Neuronal stem cell (in vitro differentiated cells): ENCODE results near the gene IFNL4.

Source experiments
- DNase-seq: peaks from one replicate; pipeline ENCODE4 v3.0.0-alpha.2; 2013; ENCODE audit warnings: low spot score
- H2AFZ ChIP-seq: one replicate; pipeline ENCODE4 v1.6.1; 2013; ENCODE audit warnings: mild to moderate bottlenecking, low read length, inconsistent platforms
- H2AK5ac ChIP-seq: 2 replicates; pipeline ENCODE4 v1.6.1; 2013; ENCODE audit warnings: low read depth, mild to moderate bottlenecking, inconsistent platforms, low read length, moderate library complexity, mixed read lengths
- H2BK120ac ChIP-seq: 2 replicates; pipeline ENCODE4 v1.6.1; 2013; ENCODE audit warnings: low read depth, mild to moderate bottlenecking, inconsistent platforms, low read length, moderate library complexity, mixed read lengths
- H2BK12ac ChIP-seq: one replicate; pipeline ENCODE4 v1.6.1; 2013; ENCODE audit warnings: low read length, inconsistent platforms
- H2BK15ac ChIP-seq: 2 replicates; pipeline ENCODE4 v1.6.1; 2013; ENCODE audit warnings: mild to moderate bottlenecking, low read length, inconsistent platforms, mixed read lengths
- H2BK5ac ChIP-seq: one replicate; pipeline ENCODE4 v1.6.1; 2013; ENCODE audit warnings: inconsistent platforms, mild to moderate bottlenecking, low read length, moderate library complexity
- H3K14ac ChIP-seq: one replicate; pipeline ENCODE4 v1.6.1; 2013; ENCODE audit warnings: low read length, inconsistent platforms
- H3K18ac ChIP-seq: 2 replicates; pipeline ENCODE4 v1.6.1; 2013; ENCODE audit warnings: low read length, inconsistent platforms
- H3K23ac ChIP-seq: 2 replicates; pipeline ENCODE4 v1.6.1; 2013; ENCODE audit warnings: low read depth, mild to moderate bottlenecking, mixed read lengths, low read length, inconsistent platforms; ENCODE audit not compliant: poor library complexity
- H3K27ac ChIP-seq: replicated peaks from 3 replicates; pipeline ENCODE4 v1.5.1; 2013; ENCODE audit warnings: low read length, inconsistent platforms
- H3K27me3 ChIP-seq, 3 experiments: 2 replicates each; pipeline ENCODE4 v1.6.1; 2013; ENCODE audit warnings: low read length in 3 of 3, mild to moderate bottlenecking in 2 of 3, inconsistent platforms in 1 of 3, low read depth in 1 of 3, mixed read lengths in 1 of 3, moderate library complexity in 1 of 3; ENCODE audit not compliant: control insufficient read depth in 3 of 3, insufficient read depth in 3 of 3
- H3K36me3 ChIP-seq, 2 donors: replicated peaks in 1 of 2; 2 replicates each; pipeline ENCODE4 v1.6.1; 2013; ENCODE audit warnings: low read length in 2 of 2; ENCODE audit not compliant: control insufficient read depth in 2 of 2, insufficient read depth in 2 of 2
- H3K4ac ChIP-seq: 2 replicates; pipeline ENCODE4 v1.6.1; 2013; ENCODE audit warnings: inconsistent platforms, mild to moderate bottlenecking, low read length, moderate library complexity
- H3K4me1 ChIP-seq, 2 donors: 1 replicate in 1 of 2; 2 replicates in 1 of 2; pipeline ENCODE4 v1.6.1; 2013; ENCODE audit warnings: low read length in 2 of 2, low read depth in 1 of 2; ENCODE audit not compliant: control insufficient read depth in 2 of 2, insufficient read depth in 1 of 2
- H3K4me2 ChIP-seq: one replicate; pipeline ENCODE4 v1.6.1; 2013; ENCODE audit warnings: mild to moderate bottlenecking, low read length, inconsistent platforms; ENCODE audit not compliant: insufficient read depth, poor library complexity, severe bottlenecking
- H3K4me3 ChIP-seq, 2 donors: 2 replicates each; pipeline ENCODE4 v1.5.1; 2013; ENCODE audit warnings: low read length in 2 of 2, mild to moderate bottlenecking in 2 of 2, inconsistent platforms in 1 of 2, moderate library complexity in 1 of 2
- H3K79me1 ChIP-seq: one replicate; pipeline ENCODE4 v1.6.1; 2013; ENCODE audit warnings: low read depth, mild to moderate bottlenecking, inconsistent platforms, low read length, moderate library complexity
- H3K9ac ChIP-seq: one replicate; pipeline ENCODE4 v1.6.1; 2013; ENCODE audit warnings: mild to moderate bottlenecking, low read depth, low read length, inconsistent platforms; ENCODE audit not compliant: poor library complexity
- H3K9me3 ChIP-seq, 2 donors: replicated peaks in 1 of 2; 2 replicates each; pipeline versions ENCODE3 to v1.6.1; 2013; ENCODE audit warnings: low read length in 2 of 2, mild to moderate bottlenecking in 2 of 2, inconsistent platforms in 1 of 2, low read depth in 1 of 2, mixed read lengths in 1 of 2, moderate library complexity in 1 of 2; ENCODE audit not compliant: control insufficient read depth in 2 of 2, insufficient read depth in 1 of 2
- H4K8ac ChIP-seq: one replicate; pipeline ENCODE4 v1.6.1; 2013; ENCODE audit warnings: low read depth, mild to moderate bottlenecking, inconsistent platforms, low read length, moderate library complexity
- H4K91ac ChIP-seq: one replicate; pipeline ENCODE4 v1.6.1; 2013; ENCODE audit warnings: low read length, low read depth, mild to moderate bottlenecking, inconsistent platforms; ENCODE audit not compliant: poor library complexity
- WGBS, 2 donors: extraction: QIAGEN DNeasy Blood & Tissue Kit; methylation state at CpG; one replicate each; pipeline ENCODE4 v1.1.7; 2013; ENCODE audit warnings: missing lambda C conversion rate in 2 of 2, mixed read lengths in 1 of 2; ENCODE audit not compliant: insufficient read length in 2 of 2, insufficient replicate concordance in 1 of 2; ENCODE audit errors: extremely low coverage in 2 of 2; 5-methylcytosine and 5-hydroxymethylcytosine counted together

Gene IFNL4

DNA sequence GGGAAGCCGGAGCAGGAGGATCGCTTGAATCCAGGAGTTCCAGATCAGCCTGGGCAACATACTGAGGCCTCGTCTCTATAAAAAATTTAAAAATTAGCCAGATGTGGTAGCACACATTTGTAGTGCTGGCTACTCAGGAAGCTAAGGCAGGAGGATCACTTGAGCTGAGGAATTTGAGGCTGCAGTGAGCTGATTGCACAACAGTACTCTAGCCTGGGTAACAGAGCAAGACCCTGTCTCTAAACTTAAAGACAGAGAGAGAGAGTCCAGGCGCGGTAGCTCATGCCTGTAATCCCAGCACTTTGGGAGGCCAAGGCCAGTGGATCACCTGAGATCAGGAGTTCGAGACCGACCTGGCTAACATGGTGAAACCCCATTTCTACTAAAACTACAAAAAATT is 8.2 kb downstream of the IFNL4 start:
- no peak overlapping the region for H2BK12ac ChIP-seq
- no peak overlapping the region for H3K9ac ChIP-seq
- no peak overlapping the region for H3K4me3 ChIP-seq
- no peak overlapping the region for H3K4me2 ChIP-seq
- no peak overlapping the region for H2BK5ac ChIP-seq
- no peaks in the 10 kb centered on the region for H3K36me3 ChIP-seq
- WGBS, 2 donors: no CpG with 5 or more reads among the region's 7 CpGs
- H2AFZ ChIP-seq: no peak overlapping the region
- no peak overlapping the region for H2BK120ac ChIP-seq
- no peak overlapping the region for H3K23ac ChIP-seq
- H3K9me3 ChIP-seq: no peaks in the 10 kb centered on the region
- H4K91ac ChIP-seq: no peak overlapping the region
- no peak overlapping the region for H2BK15ac ChIP-seq
- no peak overlapping the region for H3K18ac ChIP-seq
- no peak overlapping the region for H3K27ac ChIP-seq
- H3K79me1 ChIP-seq: peaks cover 1% of the 10 kb centered on the region
- no peak overlapping the region for H3K4ac ChIP-seq
- H3K27me3 ChIP-seq: peaks cover 0 to 16% (median 0%) of the 10 kb centered on the region in 3 experiments
- DNase-seq: no peak
- no peak overlapping the region for H4K8ac ChIP-seq
- H2AK5ac ChIP-seq: no peak overlapping the region
- no peak overlapping the region for H3K14ac ChIP-seq
- H3K4me1 ChIP-seq: no peaks in the 10 kb centered on the region

DNA sequence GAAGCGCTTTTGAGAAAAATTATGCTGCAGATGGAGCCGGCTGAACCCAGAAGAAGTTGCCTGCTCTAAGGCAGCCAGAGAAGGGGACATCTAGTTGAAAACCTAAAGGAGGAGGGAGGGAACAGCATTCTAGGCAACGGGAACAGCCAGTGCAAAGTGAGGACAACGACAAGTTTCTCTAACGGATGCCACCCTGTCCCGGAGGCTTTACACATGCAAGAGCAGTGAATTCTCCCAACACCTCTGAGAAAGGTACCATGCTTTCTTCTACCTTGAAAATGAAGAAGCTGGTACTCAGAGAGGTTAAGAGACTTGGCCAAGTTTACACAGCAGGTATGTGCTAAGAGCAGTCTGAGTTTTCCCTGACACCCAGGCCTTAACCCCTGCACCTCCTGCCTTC is 9.7 kb downstream of the IFNL4 start:
- Histone ChIP-seq H3K4me1 (no peaks in the 10 kb centered on the region), H4K91ac (no peak overlapping the region), H2AK5ac (no peak overlapping the region), H2BK5ac (no peak overlapping the region), H3K4me3 (no peak overlapping the region), H3K79me1 (peaks cover 1% of the 10 kb centered on the region), H3K14ac (no peak overlapping the region), H3K9me3 (no peaks in the 10 kb centered on the region), H3K27me3 (peaks cover 0 to 19% (median 0%) of the 10 kb centered on the region in 3 experiments), H3K23ac (no peak overlapping the region), H3K9ac (no peak overlapping the region), H2BK12ac (no peak overlapping the region), H3K4me2 (no peak overlapping the region), H3K27ac (no peak overlapping the region), H2BK120ac (no peak overlapping the region), H4K8ac (no peak overlapping the region), H3K18ac (no peak overlapping the region), H3K36me3 (no peaks in the 10 kb centered on the region), H3K4ac (no peak overlapping the region), H2BK15ac (no peak overlapping the region), H2AFZ (no peak overlapping the region)
- DNase-seq: no peak
- WGBS, 2 donors: no CpG with 5 or more reads among the region's 6 CpGs

DNA sequence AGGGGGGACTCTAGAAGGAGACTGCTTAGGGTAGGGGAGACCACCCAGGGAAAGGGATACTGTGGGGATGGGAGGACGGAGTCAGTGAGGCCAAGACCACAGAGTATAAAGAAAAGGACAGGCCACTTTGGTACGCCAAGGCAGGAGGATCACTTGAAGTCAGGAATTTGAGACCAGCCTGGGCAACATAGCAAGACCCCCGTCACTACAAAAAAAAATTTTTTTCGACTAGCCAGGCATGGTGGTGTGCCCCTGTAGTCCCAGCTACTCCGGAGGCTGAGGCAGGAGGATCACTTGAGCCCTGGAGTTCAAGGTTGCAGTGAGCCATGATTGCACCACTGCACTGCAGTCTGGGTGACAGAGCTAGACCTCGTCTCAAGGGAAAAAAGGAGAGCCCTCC is 10.4 kb downstream of the IFNL4 start:
- Histone ChIP-seq H3K9ac (no peak overlapping the region), H3K36me3 (no peaks in the 10 kb centered on the region), H3K79me1 (peaks cover 1% of the 10 kb centered on the region), H2BK15ac (no peak overlapping the region), H3K27ac (no peak overlapping the region), H3K4me2 (no peak overlapping the region), H2AK5ac (no peak overlapping the region), H3K18ac (no peak overlapping the region), H2AFZ (no peak overlapping the region), H2BK120ac (no peak overlapping the region), H3K9me3 (no peaks in the 10 kb centered on the region), H4K91ac (no peak overlapping the region), H4K8ac (no peak overlapping the region), H3K4ac (no peak overlapping the region), H3K14ac (no peak overlapping the region), H3K27me3 (peaks cover 0 to 17% (median 0%) of the 10 kb centered on the region in 3 experiments), H2BK5ac (no peak overlapping the region), H2BK12ac (no peak overlapping the region), H3K23ac (no peak overlapping the region), H3K4me3 (no peak overlapping the region), H3K4me1 (no peaks in the 10 kb centered on the region)
- DNase-seq: no peak
- no CpG with 5 or more reads among the region's 6 CpGs for WGBS, 2 donors

DNA sequence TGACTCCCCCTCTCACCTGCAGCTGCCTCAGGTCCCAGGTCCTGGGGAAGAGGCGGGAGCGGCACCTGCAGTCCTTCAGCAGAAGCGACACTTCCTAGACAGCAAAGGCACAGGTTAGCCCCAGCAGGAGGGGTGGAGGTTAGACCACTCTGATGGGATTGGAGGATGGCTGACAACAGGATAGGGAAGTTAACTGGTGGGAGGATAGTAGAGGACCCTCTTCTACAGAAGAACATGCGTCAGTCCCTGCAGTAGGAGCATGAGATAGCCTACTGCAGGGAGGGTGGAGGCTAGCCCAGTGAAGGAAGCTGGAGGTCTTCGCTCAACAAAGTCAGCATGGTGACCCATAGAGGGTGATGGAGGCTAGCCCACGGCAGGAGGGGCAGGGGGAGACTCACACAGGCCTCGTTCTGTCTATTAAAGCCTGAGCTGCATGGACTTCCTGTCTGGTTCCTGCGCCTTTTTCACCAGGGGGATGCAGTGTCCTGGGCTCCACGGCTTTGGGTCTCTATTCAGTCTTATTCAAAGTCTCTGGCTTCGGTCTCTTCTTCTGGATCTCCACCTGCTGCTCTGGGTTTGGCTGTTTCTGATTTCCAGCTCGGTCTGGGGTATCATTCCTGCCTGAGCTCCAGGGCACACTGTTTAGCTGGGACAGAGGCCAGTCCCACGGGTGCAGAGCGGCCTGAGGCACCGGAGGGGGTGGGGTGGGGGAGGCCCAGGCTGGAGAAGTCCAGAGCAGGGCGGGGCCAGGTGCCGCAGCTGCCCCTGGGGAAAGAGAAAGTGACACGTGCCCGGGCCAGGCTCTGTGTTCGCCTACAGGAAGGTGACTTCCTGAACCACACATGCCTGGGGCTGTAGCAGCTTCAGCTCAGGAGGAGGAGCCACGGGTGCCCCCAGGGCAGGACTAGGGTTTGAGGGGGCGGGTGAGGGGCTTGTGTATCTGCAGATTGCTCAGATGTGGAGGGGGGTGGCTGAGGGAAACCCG is 11.2 kb downstream of the IFNL4 start:
- Histone ChIP-seq H2BK120ac (no peak overlapping the region), H3K79me1 (peaks cover 1% of the 10 kb centered on the region), H3K14ac (no peak overlapping the region), H4K91ac (no peak overlapping the region), H2BK12ac (no peak overlapping the region), H3K36me3 (no peaks in the 10 kb centered on the region), H3K18ac (peak overlapping the region; percentile 48), H2AFZ (peak overlapping the region; percentile 66), H3K23ac (no peak overlapping the region), H3K4me1 (no peaks in the 10 kb centered on the region), H3K9ac (no peak overlapping the region), H3K4me2 (no peak overlapping the region), H2BK15ac (no peak overlapping the region), H3K4me3 (no peak overlapping the region), H4K8ac (no peak overlapping the region), H3K9me3 (no peaks in the 10 kb centered on the region), H3K4ac (no peak overlapping the region), H3K27me3 (peaks cover 0 to 15% (median 0%) of the 10 kb centered on the region in 3 experiments), H2BK5ac (no peak overlapping the region), H2AK5ac (no peak overlapping the region), H3K27ac (no peak overlapping the region)
- no CpG with 5 or more reads among the region's 22 CpGs for WGBS, 2 donors
- DNase-seq: no peak
